PC-3 (cell line): Measurements from ENCODE around the gene TDRD7.
A peak's percentile ranks its signal among the peaks of the same experiment; 100 is the strongest.

Experiments
- CTCF ChIP-seq: fragments of 300-600 bp; sonication (generic); conservative IDR thresholded peaks from 2 replicates; pipeline ENCODE4 v1.5.1; 2017; ENCODE audit warnings: antibody characterized with exemption, low read depth, mild to moderate bottlenecking, low read length
- EZH2 ChIP-seq: fragments of 300-600 bp; sonication (generic); IDR thresholded peaks from one replicate; pipeline ENCODE4 v1.6.1; 2017; ENCODE audit warnings: antibody characterized with exemption, mild to moderate bottlenecking, low read length; ENCODE audit not compliant: unreplicated experiment
- EZH2phosphoT487 ChIP-seq: fragments of 300-600 bp; sonication (generic); IDR thresholded peaks from 2 replicates; pipeline ENCODE4 v1.6.1; 2018; ENCODE audit warnings: mild to moderate bottlenecking, antibody characterized with exemption, low read length, borderline replicate concordance

GRCh38 chr9:97487107-97487506, 75.2 kb downstream of the TDRD7 start:
- TF ChIP-seq CTCF (peak; percentile 67), EZH2phosphoT487 (no peak), EZH2 (no peak)
